ENCODE data around the gene KCNN3.

KCNN3 gene

DNA sequence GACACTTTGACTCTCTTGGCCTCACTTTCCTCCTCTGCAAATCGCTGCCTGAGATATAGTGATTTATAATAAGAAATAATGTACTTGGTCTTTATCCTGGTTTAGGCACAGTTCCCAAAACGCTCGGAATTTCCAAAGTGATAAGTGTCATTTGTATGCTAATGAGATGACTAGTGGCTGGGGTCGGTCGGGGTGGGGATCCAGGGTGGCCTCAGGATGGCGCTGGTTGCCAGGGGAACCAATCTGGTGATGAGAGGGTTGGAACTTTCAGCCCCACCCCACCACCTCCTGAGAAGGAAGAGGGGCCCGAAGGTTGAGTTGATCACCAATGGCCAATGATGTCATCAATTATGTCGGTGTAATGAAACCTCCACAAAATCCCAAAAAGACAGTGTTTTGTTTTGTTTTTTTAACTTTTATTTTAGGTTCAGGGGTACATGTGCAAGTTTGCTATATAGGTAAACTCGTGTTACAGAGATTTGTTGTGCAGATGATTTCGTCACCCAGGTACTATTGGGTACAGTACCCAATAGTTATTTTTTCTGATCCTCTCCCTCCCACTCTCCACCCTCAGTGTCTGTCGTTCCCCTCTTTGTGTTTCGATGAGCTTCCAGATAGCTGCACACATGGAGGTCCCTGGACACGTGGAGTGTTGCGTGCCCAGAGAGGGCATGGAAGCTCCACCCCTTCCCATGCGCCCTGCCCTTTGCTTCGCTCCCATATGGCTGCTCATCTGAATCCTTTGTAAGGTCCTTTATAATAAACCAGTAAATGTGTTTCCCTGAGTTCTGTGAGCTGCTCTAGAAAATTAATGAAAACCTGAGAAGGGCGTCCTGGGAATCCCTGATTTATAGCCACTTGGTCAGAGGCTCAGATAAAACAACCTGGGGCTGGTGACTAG lies 97.2 kb downstream of the KCNN3 start:
- DNase-seq: no peak
- H3K27me3 Mint-ChIP-seq (ENCODE audit: low read depth, poor library complexity): peaks cover 4% of the 10 kb centered on the region
- H3K9me3 Mint-ChIP-seq: no peaks in the 10 kb centered on the region
- peak overlapping the region; percentile 53 for H3K27ac Mint-ChIP-seq
- no peak for TF ChIP-seq CTCF (IDR thresholded peaks at IDR 0.05)
- no peak overlapping the region for H3K4me3 Mint-ChIP-seq
- H3K4me1 Mint-ChIP-seq: peaks cover 47% of the 10 kb centered on the region
- no peaks in the 10 kb centered on the region for H3K36me3 Mint-ChIP-seq (ENCODE audit: low read depth)

DNA sequence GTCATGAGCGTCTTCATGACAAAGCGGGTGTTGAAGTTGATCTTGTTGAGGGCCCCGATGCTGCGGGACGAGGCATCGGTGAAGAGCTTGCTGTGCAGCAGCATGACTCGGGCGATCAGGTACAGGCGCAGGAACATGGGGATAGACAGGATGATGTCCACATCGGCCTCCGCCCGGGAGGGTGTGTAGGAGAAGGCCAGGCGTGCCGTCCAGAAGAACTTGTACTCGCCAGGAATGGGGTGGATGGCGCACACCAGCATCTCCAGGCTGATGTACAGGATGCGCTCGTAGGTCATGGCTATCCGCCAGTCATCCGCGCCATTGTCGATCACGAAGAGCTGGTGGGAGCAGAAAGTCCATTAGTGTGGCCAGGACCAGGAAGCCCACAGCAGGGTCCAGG lies 98.0 kb downstream of the KCNN3 start:
- Mint-ChIP-seq H3K27me3 (ENCODE audit: low read depth, poor library complexity) (peaks cover 4% of the 10 kb centered on the region), H3K4me3 (no peak overlapping the region), H3K36me3 (ENCODE audit: low read depth) (no peaks in the 10 kb centered on the region), H3K9me3 (no peaks in the 10 kb centered on the region), H3K4me1 (peaks cover 53% of the 10 kb centered on the region), H3K27ac (no peak overlapping the region)
- TF ChIP-seq CTCF (IDR thresholded peaks at IDR 0.05): no peak
- no peak for DNase-seq

GRCh38 chr1:154770897-154771594 lies 99.0 kb downstream of the KCNN3 start:
- H3K27ac Mint-ChIP-seq: no peak overlapping the region
- H3K36me3 Mint-ChIP-seq (ENCODE audit: low read depth): no peaks in the 10 kb centered on the region
- H3K4me1 Mint-ChIP-seq: peaks cover 46% of the 10 kb centered on the region
- no peaks in the 10 kb centered on the region for H3K9me3 Mint-ChIP-seq
- no peak for TF ChIP-seq CTCF (IDR thresholded peaks at IDR 0.05)
- DNase-seq: no peak
- H3K27me3 Mint-ChIP-seq (ENCODE audit: low read depth, poor library complexity): peaks cover 4% of the 10 kb centered on the region
- H3K4me3 Mint-ChIP-seq: no peak overlapping the region

GRCh38 chr1:154769193-154769895 lies 100.7 kb downstream of the KCNN3 start:
- H3K36me3 Mint-ChIP-seq (ENCODE audit: low read depth): no peaks in the 10 kb centered on the region

More at GRCh38 chr1:154769193-154769895, 100.7 kb downstream of the KCNN3 start:
- H3K4me3 Mint-ChIP-seq: no peak overlapping the region
- no peaks in the 10 kb centered on the region for H3K9me3 Mint-ChIP-seq
- no peak overlapping the region for H3K27ac Mint-ChIP-seq
- no peak for DNase-seq
- TF ChIP-seq CTCF (IDR thresholded peaks at IDR 0.05): no peak
- peaks cover 12% of the 10 kb centered on the region for H3K27me3 Mint-ChIP-seq (ENCODE audit: low read depth, poor library complexity)
- peaks cover 44% of the 10 kb centered on the region for H3K4me1 Mint-ChIP-seq
